Liver (tissue), 3 donors: ENCODE results near the gene CUL4A.

Experiments used
- FOXA1 ChIP-seq: IDR thresholded peaks from 2 replicates; pipeline ENCODE4 v1.6.1; 2016; ENCODE audit warnings: antibody characterized with exemption
- SP1 ChIP-seq: IDR thresholded peaks from 2 replicates; pipeline ENCODE4 v1.6.1; 2018; ENCODE audit warnings: antibody characterized with exemption, mild to moderate bottlenecking
- YY1 ChIP-seq: IDR thresholded peaks from 2 replicates; pipeline ENCODE4 v1.6.1; 2016; ENCODE audit warnings: antibody characterized with exemption, mild to moderate bottlenecking
- TF ChIP-seq, protein P1 (sequence below): fragments of 150-350 bp; IDR thresholded peaks from 2 replicates; pipeline ENCODE4 v1.5.1; 2017; ENCODE audit warnings: improper control_type of control experiment, low read depth, low read length; ENCODE audit not compliant: missing input control
- TF ChIP-seq, protein P2 (sequence below): IDR thresholded peaks from 2 replicates; pipeline ENCODE4 v1.6.1; 2016; ENCODE audit warnings: antibody characterized with exemption, mild to moderate bottlenecking
- TF ChIP-seq, protein P3 (sequence below): IDR thresholded peaks from 2 replicates; pipeline ENCODE4 v1.6.1; 2016; ENCODE audit warnings: antibody characterized with exemption
- donor health status: healthy.
- donor health status: healthy.

DNA sequence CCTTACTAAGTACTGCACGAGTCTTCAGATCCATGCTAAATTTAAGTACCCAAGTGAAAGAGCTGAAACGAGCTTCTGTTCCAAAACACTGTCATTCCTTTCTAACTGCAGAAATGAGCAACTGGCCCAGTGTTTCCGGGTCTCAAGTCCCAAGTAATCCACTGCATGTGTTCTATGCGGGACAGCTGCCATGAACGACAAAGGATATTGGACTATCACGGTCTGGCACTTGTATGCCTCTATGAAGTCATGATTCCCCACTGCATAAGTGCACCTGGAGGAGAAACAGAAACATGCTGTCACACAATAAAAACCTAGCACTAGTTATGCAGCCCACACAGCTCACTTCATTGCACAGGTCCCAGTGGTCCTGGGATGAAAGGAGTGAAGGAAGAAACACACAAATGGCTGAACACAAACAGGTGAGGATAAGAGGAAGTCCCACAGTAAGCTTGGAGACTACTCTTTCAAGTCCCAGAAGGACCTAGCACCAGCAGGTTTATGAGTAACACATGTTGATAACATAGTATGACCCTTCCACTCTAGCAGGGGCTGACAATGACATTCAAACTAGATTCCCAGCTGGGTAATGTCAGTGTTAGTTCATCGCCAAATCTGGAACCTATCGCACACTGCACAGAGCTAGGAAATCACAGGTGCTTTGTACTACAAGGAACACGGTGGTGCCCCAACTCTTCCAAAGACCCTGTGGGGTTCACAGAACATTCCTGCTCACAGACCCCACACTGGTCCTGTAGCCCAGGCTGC lies 12.3 kb upstream of the CUL4A start:
- TF ChIP-seq, protein P1, sequence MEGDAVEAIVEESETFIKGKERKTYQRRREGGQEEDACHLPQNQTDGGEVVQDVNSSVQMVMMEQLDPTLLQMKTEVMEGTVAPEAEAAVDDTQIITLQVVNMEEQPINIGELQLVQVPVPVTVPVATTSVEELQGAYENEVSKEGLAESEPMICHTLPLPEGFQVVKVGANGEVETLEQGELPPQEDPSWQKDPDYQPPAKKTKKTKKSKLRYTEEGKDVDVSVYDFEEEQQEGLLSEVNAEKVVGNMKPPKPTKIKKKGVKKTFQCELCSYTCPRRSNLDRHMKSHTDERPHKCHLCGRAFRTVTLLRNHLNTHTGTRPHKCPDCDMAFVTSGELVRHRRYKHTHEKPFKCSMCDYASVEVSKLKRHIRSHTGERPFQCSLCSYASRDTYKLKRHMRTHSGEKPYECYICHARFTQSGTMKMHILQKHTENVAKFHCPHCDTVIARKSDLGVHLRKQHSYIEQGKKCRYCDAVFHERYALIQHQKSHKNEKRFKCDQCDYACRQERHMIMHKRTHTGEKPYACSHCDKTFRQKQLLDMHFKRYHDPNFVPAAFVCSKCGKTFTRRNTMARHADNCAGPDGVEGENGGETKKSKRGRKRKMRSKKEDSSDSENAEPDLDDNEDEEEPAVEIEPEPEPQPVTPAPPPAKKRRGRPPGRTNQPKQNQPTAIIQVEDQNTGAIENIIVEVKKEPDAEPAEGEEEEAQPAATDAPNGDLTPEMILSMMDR: no peak
- TF ChIP-seq, protein P2, sequence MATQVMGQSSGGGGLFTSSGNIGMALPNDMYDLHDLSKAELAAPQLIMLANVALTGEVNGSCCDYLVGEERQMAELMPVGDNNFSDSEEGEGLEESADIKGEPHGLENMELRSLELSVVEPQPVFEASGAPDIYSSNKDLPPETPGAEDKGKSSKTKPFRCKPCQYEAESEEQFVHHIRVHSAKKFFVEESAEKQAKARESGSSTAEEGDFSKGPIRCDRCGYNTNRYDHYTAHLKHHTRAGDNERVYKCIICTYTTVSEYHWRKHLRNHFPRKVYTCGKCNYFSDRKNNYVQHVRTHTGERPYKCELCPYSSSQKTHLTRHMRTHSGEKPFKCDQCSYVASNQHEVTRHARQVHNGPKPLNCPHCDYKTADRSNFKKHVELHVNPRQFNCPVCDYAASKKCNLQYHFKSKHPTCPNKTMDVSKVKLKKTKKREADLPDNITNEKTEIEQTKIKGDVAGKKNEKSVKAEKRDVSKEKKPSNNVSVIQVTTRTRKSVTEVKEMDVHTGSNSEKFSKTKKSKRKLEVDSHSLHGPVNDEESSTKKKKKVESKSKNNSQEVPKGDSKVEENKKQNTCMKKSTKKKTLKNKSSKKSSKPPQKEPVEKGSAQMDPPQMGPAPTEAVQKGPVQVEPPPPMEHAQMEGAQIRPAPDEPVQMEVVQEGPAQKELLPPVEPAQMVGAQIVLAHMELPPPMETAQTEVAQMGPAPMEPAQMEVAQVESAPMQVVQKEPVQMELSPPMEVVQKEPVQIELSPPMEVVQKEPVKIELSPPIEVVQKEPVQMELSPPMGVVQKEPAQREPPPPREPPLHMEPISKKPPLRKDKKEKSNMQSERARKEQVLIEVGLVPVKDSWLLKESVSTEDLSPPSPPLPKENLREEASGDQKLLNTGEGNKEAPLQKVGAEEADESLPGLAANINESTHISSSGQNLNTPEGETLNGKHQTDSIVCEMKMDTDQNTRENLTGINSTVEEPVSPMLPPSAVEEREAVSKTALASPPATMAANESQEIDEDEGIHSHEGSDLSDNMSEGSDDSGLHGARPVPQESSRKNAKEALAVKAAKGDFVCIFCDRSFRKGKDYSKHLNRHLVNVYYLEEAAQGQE: no peak
- TF ChIP-seq, protein P3, sequence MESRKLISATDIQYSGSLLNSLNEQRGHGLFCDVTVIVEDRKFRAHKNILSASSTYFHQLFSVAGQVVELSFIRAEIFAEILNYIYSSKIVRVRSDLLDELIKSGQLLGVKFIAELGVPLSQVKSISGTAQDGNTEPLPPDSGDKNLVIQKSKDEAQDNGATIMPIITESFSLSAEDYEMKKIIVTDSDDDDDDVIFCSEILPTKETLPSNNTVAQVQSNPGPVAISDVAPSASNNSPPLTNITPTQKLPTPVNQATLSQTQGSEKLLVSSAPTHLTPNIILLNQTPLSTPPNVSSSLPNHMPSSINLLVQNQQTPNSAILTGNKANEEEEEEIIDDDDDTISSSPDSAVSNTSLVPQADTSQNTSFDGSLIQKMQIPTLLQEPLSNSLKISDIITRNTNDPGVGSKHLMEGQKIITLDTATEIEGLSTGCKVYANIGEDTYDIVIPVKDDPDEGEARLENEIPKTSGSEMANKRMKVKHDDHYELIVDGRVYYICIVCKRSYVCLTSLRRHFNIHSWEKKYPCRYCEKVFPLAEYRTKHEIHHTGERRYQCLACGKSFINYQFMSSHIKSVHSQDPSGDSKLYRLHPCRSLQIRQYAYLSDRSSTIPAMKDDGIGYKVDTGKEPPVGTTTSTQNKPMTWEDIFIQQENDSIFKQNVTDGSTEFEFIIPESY: no peak
- TF ChIP-seq FOXA1: no peak
- TF ChIP-seq SP1: no peak
- no peak for TF ChIP-seq YY1
